ENCODE results near the gene DLG5.

Gene DLG5

GRCh38 chr10:77832238-77832637 lies 94.3 kb downstream of the DLG5 start:
- peaks cover 20% of the 10 kb centered on the region for H3K4me1 ChIP-seq (ENCODE audit: low read length)
- H3K9ac ChIP-seq (ENCODE audit: low read length): no peak overlapping the region
- no peaks in the 10 kb centered on the region for H3K79me2 ChIP-seq (ENCODE audit: low read length)
- TF ChIP-seq CTCF (IDR thresholded peaks at IDR 0.05; ENCODE audit: low read depth, low read length): no peak
- no peak for TF ChIP-seq EZH2phosphoT487 (IDR thresholded peaks at IDR 0.05; ENCODE audit: low read depth)
- H3K27me3 ChIP-seq (ENCODE audit: low read depth, low read length): no peaks in the 10 kb centered on the region
- no peak overlapping the region for H3K4me3 ChIP-seq (ENCODE audit: low read length)
- no peaks in the 10 kb centered on the region for H3K9me3 ChIP-seq (ENCODE audit: insufficient read depth, low read length)
- H4K20me1 ChIP-seq (ENCODE audit: insufficient read depth, low read length): no peaks in the 10 kb centered on the region
- no peak overlapping the region for H3K4me2 ChIP-seq (ENCODE audit: low read length)
- H3K27ac ChIP-seq (ENCODE audit: low read length): no peak overlapping the region
- no peaks in the 10 kb centered on the region for H3K36me3 ChIP-seq (replicated peaks; ENCODE audit: low read depth, low read length)
- H2AFZ ChIP-seq (ENCODE audit: low read depth, low read length): no peak overlapping the region

GRCh38 chr10:77829356-77829755 lies 97.2 kb downstream of the DLG5 start:
- Histone ChIP-seq H4K20me1 (ENCODE audit: insufficient read depth, low read length) (no peaks in the 10 kb centered on the region), H3K79me2 (ENCODE audit: low read length) (no peaks in the 10 kb centered on the region), H3K4me1 (ENCODE audit: low read length) (0 out of 2 replicates have a peak, but pooled peaks cover 3% of the 10 kb centered on the region), H3K9me3 (ENCODE audit: insufficient read depth, low read length) (no peaks in the 10 kb centered on the region), H2AFZ (ENCODE audit: low read depth, low read length) (no peak overlapping the region), H3K4me3 (ENCODE audit: low read length) (no peak overlapping the region), H3K36me3 (replicated peaks; ENCODE audit: low read depth, low read length) (no peaks in the 10 kb centered on the region), H3K27ac (ENCODE audit: low read length) (no peak overlapping the region), H3K9ac (ENCODE audit: low read length) (no peak overlapping the region), H3K4me2 (ENCODE audit: low read length) (no peak overlapping the region), H3K27me3 (ENCODE audit: low read depth, low read length) (no peaks in the 10 kb centered on the region)
- TF ChIP-seq CTCF (IDR thresholded peaks at IDR 0.05; ENCODE audit: low read depth, low read length): no peak
- no peak for TF ChIP-seq EZH2phosphoT487 (IDR thresholded peaks at IDR 0.05; ENCODE audit: low read depth)

- Histone ChIP-seq H3K9me3 (ENCODE audit: insufficient read depth, low read length) (no peaks in the 10 kb centered on the region), H3K36me3 (replicated peaks; ENCODE audit: low read depth, low read length) (no peaks in the 10 kb centered on the region), H3K9ac (ENCODE audit: low read length) (no peak overlapping the region), H3K27me3 (ENCODE audit: low read depth, low read length) (no peaks in the 10 kb centered on the region), H3K4me1 (ENCODE audit: low read length) (0 out of 2 replicates have a peak, but pooled peaks cover 3% of the 10 kb centered on the region), H3K27ac (ENCODE audit: low read length) (no peak overlapping the region), H4K20me1 (ENCODE audit: insufficient read depth, low read length) (no peaks in the 10 kb centered on the region), H2AFZ (ENCODE audit: low read depth, low read length) (no peak overlapping the region), H3K4me3 (ENCODE audit: low read length) (no peak overlapping the region), H3K79me2 (ENCODE audit: low read length) (no peaks in the 10 kb centered on the region), H3K4me2 (ENCODE audit: low read length) (no peak overlapping the region)
- TF ChIP-seq CTCF (IDR thresholded peaks at IDR 0.05; ENCODE audit: low read depth, low read length) (no peak), EZH2phosphoT487 (IDR thresholded peaks at IDR 0.05; ENCODE audit: low read depth) (no peak)
Measured at GRCh38 chr10:77828377-77828776, 98.2 kb downstream of the DLG5 start.

GRCh38 chr10:77827366-77827765 lies 99.2 kb downstream of the DLG5 start:
- Histone ChIP-seq H3K36me3 (replicated peaks; ENCODE audit: low read depth, low read length) (no peaks in the 10 kb centered on the region), H3K9me3 (ENCODE audit: insufficient read depth, low read length) (no peaks in the 10 kb centered on the region), H3K4me1 (ENCODE audit: low read length) (0 out of 2 replicates have a peak, but pooled peaks cover 3% of the 10 kb centered on the region), H3K27ac (ENCODE audit: low read length) (no peak overlapping the region), H3K79me2 (ENCODE audit: low read length) (no peaks in the 10 kb centered on the region), H4K20me1 (ENCODE audit: insufficient read depth, low read length) (no peaks in the 10 kb centered on the region), H3K4me2 (ENCODE audit: low read length) (no peak overlapping the region), H3K4me3 (ENCODE audit: low read length) (no peak overlapping the region), H3K9ac (ENCODE audit: low read length) (no peak overlapping the region), H3K27me3 (ENCODE audit: low read depth, low read length) (no peaks in the 10 kb centered on the region), H2AFZ (ENCODE audit: low read depth, low read length) (no peak overlapping the region)
- TF ChIP-seq CTCF (IDR thresholded peaks at IDR 0.05; ENCODE audit: low read depth, low read length): no peak
- no peak for TF ChIP-seq EZH2phosphoT487 (IDR thresholded peaks at IDR 0.05; ENCODE audit: low read depth)

All from OCI-LY3 (cell line).